HG03439 (cell line): ENCODE data around the gene GTSE1.
"Not testable (repeated sequence)": the region's sequence is repeated elsewhere in the genome, so short reads cannot be mapped to it uniquely, and the experiment has no call there.

ENCODE experiments used
- ATAC-seq: cut with Tn5 transposase; IDR thresholded peaks from one replicate; pipeline ENCODE4 v1.9.1; 2021; ENCODE audit warnings: mild to moderate bottlenecking, moderate library complexity; ENCODE audit not compliant: unreplicated experiment

The GTSE1 gene

GRCh38 chr22:46292173-46292572 lies 4.5 kb upstream of the GTSE1 start:
- no peak for ATAC-seq

- no peak for ATAC-seq
These were observed 3.9 kb upstream of the GTSE1 start for GRCh38 chr22:46292732-46293131.

- ATAC-seq: no peak
These were observed 3.0 kb upstream of the GTSE1 start for GRCh38 chr22:46293577-46294260.

GRCh38 chr22:46294784-46295183 lies 1.9 kb upstream of the GTSE1 start:
- no peak for ATAC-seq

- ATAC-seq: no peak
These were observed 1.2 kb upstream of the GTSE1 start for GRCh38 chr22:46295277-46295971.

- no peak for ATAC-seq
These were observed 612 bp downstream of the GTSE1 start for GRCh38 chr22:46297151-46297812.

GRCh38 chr22:46299101-46299500 lies 2.4 kb downstream of the GTSE1 start:
- no peak for ATAC-seq

GRCh38 chr22:46300491-46300890 lies 3.8 kb downstream of the GTSE1 start:
- ATAC-seq: no peak

- no peak for ATAC-seq
These were observed 6.8 kb downstream of the GTSE1 start for GRCh38 chr22:46303347-46303965.

GRCh38 chr22:46308283-46308988 lies 11.8 kb downstream of the GTSE1 start:
- ATAC-seq: no peak

GRCh38 chr22:46309526-46310085 lies 12.9 kb downstream of the GTSE1 start:
- no peak for ATAC-seq

GRCh38 chr22:46312056-46312455 lies 15.4 kb downstream of the GTSE1 start:
- no peak for ATAC-seq

GRCh38 chr22:46312848-46313247 lies 16.2 kb downstream of the GTSE1 start:
- not testable (repeated sequence) for ATAC-seq

- ATAC-seq: no peak
These were observed 19.3 kb downstream of the GTSE1 start for GRCh38 chr22:46315976-46316375.

GRCh38 chr22:46317646-46318045 lies 21.0 kb downstream of the GTSE1 start:
- ATAC-seq: no peak

- no peak for ATAC-seq
These were observed 21.9 kb downstream of the GTSE1 start for GRCh38 chr22:46318576-46318975.

GRCh38 chr22:46319319-46319718 lies 22.6 kb downstream of the GTSE1 start:
- no peak for ATAC-seq

GRCh38 chr22:46320166-46320710 lies 23.6 kb downstream of the GTSE1 start:
- no peak for ATAC-seq

- ATAC-seq: no peak
These were observed 24.2 kb downstream of the GTSE1 start for GRCh38 chr22:46320716-46321386.

GRCh38 chr22:46322711-46323110 lies 26.0 kb downstream of the GTSE1 start:
- no peak for ATAC-seq
